ENCODE measurements around the gene SEPTIN6.

SEPTIN6 gene

DNA sequence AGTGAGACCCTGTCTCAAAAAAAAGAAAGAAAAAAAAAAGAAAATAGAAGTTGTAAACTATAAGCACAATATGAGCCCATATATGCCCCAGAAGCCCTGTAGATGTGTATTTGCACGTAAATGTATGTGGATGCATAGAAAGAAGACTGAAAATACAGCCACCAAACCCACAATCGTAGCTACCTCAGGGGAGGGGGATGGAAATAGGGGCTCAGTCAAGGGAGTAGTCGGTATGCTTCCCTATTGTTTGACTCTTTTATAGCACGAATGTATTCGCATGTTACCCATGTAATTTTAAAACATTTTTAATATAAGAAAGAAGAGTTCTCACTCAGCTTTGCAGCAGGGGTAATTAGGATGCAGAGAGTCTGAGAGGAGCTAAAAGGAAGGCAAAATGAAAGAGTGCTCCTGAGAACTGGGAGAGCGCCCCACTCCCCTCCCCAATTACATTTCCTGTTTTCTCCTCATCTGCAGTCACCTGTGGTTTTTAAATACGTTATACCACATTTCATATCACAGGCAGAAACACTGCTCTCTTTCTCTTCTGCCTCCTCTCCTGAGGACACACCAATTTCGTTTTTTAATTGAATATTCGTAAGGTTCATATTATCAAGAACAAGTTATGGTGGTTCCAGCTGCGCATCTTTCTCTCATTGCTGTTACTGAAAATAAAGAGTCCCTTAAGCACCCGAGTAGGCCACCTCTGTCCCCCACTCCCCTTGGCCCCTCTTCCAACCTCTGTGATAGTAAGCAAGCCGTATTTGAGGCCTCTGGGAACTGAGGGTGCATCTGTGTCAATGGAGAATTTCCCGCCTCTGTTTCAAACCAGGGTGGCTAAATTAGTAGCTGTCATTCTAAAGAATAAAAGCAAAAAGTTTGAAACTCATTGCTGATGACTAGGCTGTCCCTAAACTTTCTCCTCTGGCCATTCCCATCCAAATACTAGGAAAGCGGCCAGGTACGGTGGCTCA is 10.7 kb downstream of the SEPTIN6 start:
- CTCF ChIA-PET = no interaction called here
- DNase-seq (ENCODE audit: extremely low spot score) = no peak
- POLR2A ChIA-PET = interaction anchor here (1.1 kb wide), 1 partner anchor 8 kb away, joined by 3 read pairs; no protein-coding TSS in a partner anchor
- TF ChIP-seq TARDBP (IDR thresholded peaks at IDR 0.05) (no peak), SP1 (IDR thresholded peaks at IDR 0.05) (no peak)

DNA sequence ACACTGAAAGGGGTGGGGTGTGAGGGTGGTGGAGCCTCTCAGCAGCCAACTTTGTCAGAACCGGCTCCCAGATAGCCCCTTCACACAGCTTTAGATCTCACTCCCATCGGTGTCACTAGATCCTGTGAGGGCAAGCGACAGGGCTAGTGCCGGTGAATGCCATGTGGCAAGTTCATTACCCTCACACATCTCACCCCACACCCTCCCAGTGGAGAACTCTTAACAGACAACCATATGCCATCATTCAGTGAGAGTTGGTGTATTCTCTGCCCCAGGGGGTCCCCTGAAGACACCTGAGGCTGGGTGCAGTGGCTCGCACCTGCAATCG is 15.3 kb downstream of the SEPTIN6 start:
- CTCF ChIA-PET = interaction anchor here (0.9 kb wide), 1 partner anchor 68 kb away, joined by 3 read pairs; no protein-coding TSS in a partner anchor
- no peak for TF ChIP-seq L3MBTL2 (conservative IDR thresholded peaks at IDR 0.05)
- TF ChIP-seq TARDBP (IDR thresholded peaks at IDR 0.05) = no peak
- TF ChIP-seq PKNOX1 (IDR thresholded peaks at IDR 0.05) = no peak
- TF ChIP-seq CTBP1 (IDR thresholded peaks at IDR 0.05; ENCODE audit: borderline replicate concordance) = no peak
- TF ChIP-seq FOXK2 (IDR thresholded peaks at IDR 0.05) = no peak
- no peak for TF ChIP-seq NFRKB (IDR thresholded peaks at IDR 0.05)
- no peak for TF ChIP-seq SUZ12 (IDR thresholded peaks at IDR 0.05)
- TF ChIP-seq FOXM1 (IDR thresholded peaks at IDR 0.05; ENCODE audit: borderline replicate concordance) = no peak
- TF ChIP-seq HDGF (IDR thresholded peaks at IDR 0.05; ENCODE audit: borderline replicate concordance) = no peak
- no peak for TF ChIP-seq ELF4 (IDR thresholded peaks at IDR 0.05)
- TF ChIP-seq LEF1 (IDR thresholded peaks at IDR 0.05; ENCODE audit: borderline replicate concordance) = no peak
- no peak for TF ChIP-seq BHLHE40 (IDR thresholded peaks at IDR 0.05; ENCODE audit: borderline replicate concordance)
- TF ChIP-seq ARNT (IDR thresholded peaks at IDR 0.05) = no peak
- POLR2A ChIA-PET = interaction anchor here (1.3 kb wide), 1 partner anchor 10 kb away, joined by 3 read pairs; no protein-coding TSS in a partner anchor
- no peak for DNase-seq (ENCODE audit: extremely low spot score)

DNA sequence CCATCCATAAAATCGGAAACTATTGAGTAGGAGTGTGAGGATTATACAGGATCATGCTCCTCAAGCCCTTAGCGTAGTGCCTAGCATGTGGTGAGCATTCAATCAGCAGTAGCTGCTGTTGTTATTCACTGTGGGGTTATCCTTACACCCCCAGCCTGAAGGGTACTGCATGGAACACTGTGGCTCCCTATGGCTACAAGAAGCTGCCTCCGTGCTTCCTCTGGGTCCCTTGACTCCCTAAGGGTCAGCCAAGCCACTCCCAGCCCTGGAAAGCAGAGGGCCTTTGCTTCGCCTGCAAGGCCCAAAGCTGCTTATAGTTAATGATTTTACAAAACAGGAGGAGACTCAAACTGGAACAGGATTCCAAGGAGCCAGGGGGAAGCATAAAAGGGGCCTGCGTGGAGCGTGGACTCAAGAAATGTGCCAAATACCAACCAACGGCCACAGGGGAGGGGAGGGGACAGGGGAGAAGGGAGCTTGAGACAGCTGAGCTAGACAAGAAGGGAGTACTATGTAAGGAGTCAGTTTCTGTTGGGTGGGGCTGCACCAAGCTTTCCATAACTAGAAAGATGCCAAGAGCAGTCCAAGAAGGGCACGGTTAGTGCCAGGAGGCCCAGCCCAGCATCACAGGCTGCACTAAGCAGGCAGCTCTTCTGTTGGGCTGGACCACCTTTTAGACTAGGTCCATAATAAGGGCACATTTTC is 15.9 kb downstream of the SEPTIN6 start:
- DNase-seq (ENCODE audit: extremely low spot score) = no peak
- POLR2A ChIA-PET = interaction anchor here (0.8 to 1.3 kb wide), 2 partner anchors 10 to 16 kb away, joined by 3 read pairs; partner anchors contain the start of gene SEPTIN6
- CTCF ChIA-PET = interaction anchor here (0.9 kb wide), 1 partner anchor 67 kb away, joined by 3 read pairs; no protein-coding TSS in a partner anchor
- TF ChIP-seq FOXK2 (IDR thresholded peaks at IDR 0.05) (no peak), SP1 (IDR thresholded peaks at IDR 0.05) (no peak), PKNOX1 (IDR thresholded peaks at IDR 0.05) (no peak), ARNT (IDR thresholded peaks at IDR 0.05) (no peak), FOXM1 (IDR thresholded peaks at IDR 0.05; ENCODE audit: borderline replicate concordance) (no peak), FOXA1 (IDR thresholded peaks at IDR 0.05) (no peak), BHLHE40 (IDR thresholded peaks at IDR 0.05; ENCODE audit: borderline replicate concordance) (no peak), SUZ12 (IDR thresholded peaks at IDR 0.05) (no peak), L3MBTL2 (conservative IDR thresholded peaks at IDR 0.05) (no peak), NFRKB (IDR thresholded peaks at IDR 0.05) (no peak), ZNF384 (IDR thresholded peaks at IDR 0.05) (no peak), TARDBP (IDR thresholded peaks at IDR 0.05) (no peak)

GRCh38 chrX:119673336-119673735 is 19.6 kb downstream of the SEPTIN6 start:
- ChIA-PET CTCF (interaction anchor here (0.5 to 2.1 kb wide), 4 partner anchors 56 to 831 kb away, joined by 3 to 15 read pairs (median 4); no protein-coding TSS in a partner anchor), POLR2A (no interaction called here)
- DNase-seq (ENCODE audit: extremely low spot score) = no peak
- no peak for TF ChIP-seq FOXK2 (IDR thresholded peaks at IDR 0.05)
- no peak for TF ChIP-seq FOXA1 (IDR thresholded peaks at IDR 0.05)
- no peak for TF ChIP-seq ARNT (IDR thresholded peaks at IDR 0.05)
- no peak for TF ChIP-seq SP1 (IDR thresholded peaks at IDR 0.05)
- TF ChIP-seq PKNOX1 (IDR thresholded peaks at IDR 0.05) = no peak
- no peak for TF ChIP-seq LEF1 (IDR thresholded peaks at IDR 0.05; ENCODE audit: borderline replicate concordance)
- TF ChIP-seq NFRKB (IDR thresholded peaks at IDR 0.05) = no peak
- no peak for TF ChIP-seq ZNF384 (IDR thresholded peaks at IDR 0.05)
- TF ChIP-seq L3MBTL2 (conservative IDR thresholded peaks at IDR 0.05) = no peak
- TF ChIP-seq BHLHE40 (IDR thresholded peaks at IDR 0.05; ENCODE audit: borderline replicate concordance) = no peak
- no peak for TF ChIP-seq CTBP1 (IDR thresholded peaks at IDR 0.05; ENCODE audit: borderline replicate concordance)
- no peak for TF ChIP-seq HDGF (IDR thresholded peaks at IDR 0.05; ENCODE audit: borderline replicate concordance)
- TF ChIP-seq SUZ12 (IDR thresholded peaks at IDR 0.05) = no peak
- no peak for TF ChIP-seq ELF4 (IDR thresholded peaks at IDR 0.05)
- TF ChIP-seq TARDBP (IDR thresholded peaks at IDR 0.05) = no peak
- TF ChIP-seq FOXM1 (IDR thresholded peaks at IDR 0.05; ENCODE audit: borderline replicate concordance) = no peak

- CTCF ChIA-PET = interaction anchor here (0.9 to 2.1 kb wide), 3 partner anchors 9 to 62 kb away, joined by 3 to 15 read pairs (median 3); no protein-coding TSS in a partner anchor
- POLR2A ChIA-PET = interaction anchor here (0.8 to 1.5 kb wide), 5 partner anchors 13 to 119 kb away, joined by 3 to 5 read pairs (median 3); partner anchors contain the start of gene RPL39
- DNase-seq (ENCODE audit: extremely low spot score) = no peak
- TF ChIP-seq ELF4 (IDR thresholded peaks at IDR 0.05) (no peak), FOXK2 (IDR thresholded peaks at IDR 0.05) (no peak), CTBP1 (IDR thresholded peaks at IDR 0.05; ENCODE audit: borderline replicate concordance) (no peak), ARNT (IDR thresholded peaks at IDR 0.05) (no peak), BHLHE40 (IDR thresholded peaks at IDR 0.05; ENCODE audit: borderline replicate concordance) (no peak), HDGF (IDR thresholded peaks at IDR 0.05; ENCODE audit: borderline replicate concordance) (no peak), FOXA1 (IDR thresholded peaks at IDR 0.05) (no peak), FOXM1 (IDR thresholded peaks at IDR 0.05; ENCODE audit: borderline replicate concordance) (no peak), SUZ12 (IDR thresholded peaks at IDR 0.05) (no peak), ZNF384 (IDR thresholded peaks at IDR 0.05) (no peak), L3MBTL2 (conservative IDR thresholded peaks at IDR 0.05) (no peak), LEF1 (IDR thresholded peaks at IDR 0.05; ENCODE audit: borderline replicate concordance) (no peak), NFRKB (IDR thresholded peaks at IDR 0.05) (no peak)
Observed at GRCh38 chrX:119672426-119672825, 20.5 kb downstream of the SEPTIN6 start.
